HG03066 (cell line): ENCODE measurements around the gene ASXL2.
"Not testable (repeated sequence)": the region's sequence is repeated elsewhere in the genome, so short reads cannot be mapped to it uniquely, and the experiment has no call there.

Experiments
- ATAC-seq: cut with Tn5 transposase; IDR thresholded peaks from one replicate; pipeline ENCODE4 v1.9.1; 2021; ENCODE audit warnings: low read depth; ENCODE audit not compliant: unreplicated experiment

The ASXL2 gene

GRCh38 chr2:25878361-25879132 lies at the start of gene ASXL2:
Gene ASXL2, minus strand, starts transcription at chr2:25878487. Its CDS starts 265 bp downstream, at chr2:25878222.
- ATAC-seq = peak; percentile 88

GRCh38 chr2:25926984-25927756 lies 48.9 kb upstream of the ASXL2 start:
- no peak for ATAC-seq

GRCh38 chr2:25922501-25922900 lies 44.2 kb upstream of the ASXL2 start:
- ATAC-seq = no peak

GRCh38 chr2:25920786-25921415 lies 42.6 kb upstream of the ASXL2 start:
- ATAC-seq = no peak

- ATAC-seq = no peak
Measured at GRCh38 chr2:25920336-25920735, 42.0 kb upstream of the ASXL2 start.

GRCh38 chr2:25917832-25918231 lies 39.5 kb upstream of the ASXL2 start:
- ATAC-seq = no peak

- ATAC-seq = not testable (repeated sequence)
Measured at GRCh38 chr2:25917411-25917810, 39.1 kb upstream of the ASXL2 start.

- ATAC-seq = not testable (repeated sequence)
Measured at GRCh38 chr2:25915944-25916772, 37.9 kb upstream of the ASXL2 start.

- not testable (repeated sequence) for ATAC-seq
Measured at GRCh38 chr2:25915411-25915810, 37.1 kb upstream of the ASXL2 start.

- not testable (repeated sequence) for ATAC-seq
Measured at GRCh38 chr2:25913696-25913973, 35.3 kb upstream of the ASXL2 start.

GRCh38 chr2:25912851-25913695 lies 34.8 kb upstream of the ASXL2 start:
- ATAC-seq = no peak

GRCh38 chr2:25909574-25909973 lies 31.3 kb upstream of the ASXL2 start:
- not testable (repeated sequence) for ATAC-seq

- no peak for ATAC-seq
Measured at GRCh38 chr2:25905126-25905525, 26.8 kb upstream of the ASXL2 start.

- no peak for ATAC-seq
Measured at GRCh38 chr2:25903216-25903776, 25.0 kb upstream of the ASXL2 start.

GRCh38 chr2:25899404-25899970 lies 21.2 kb upstream of the ASXL2 start:
- ATAC-seq = no peak

- no peak for ATAC-seq
Measured at GRCh38 chr2:25897506-25897905, 19.2 kb upstream of the ASXL2 start.

- ATAC-seq = not testable (repeated sequence)
Measured at GRCh38 chr2:25896308-25896707, 18.0 kb upstream of the ASXL2 start.

GRCh38 chr2:25895610-25896009 lies 17.3 kb upstream of the ASXL2 start:
- no peak for ATAC-seq

GRCh38 chr2:25895018-25895417 lies 16.7 kb upstream of the ASXL2 start:
- ATAC-seq = no peak
